ENCODE data around the gene KCNH3. TPM values are rescaled to one million over a fixed set of nuclear protein-coding genes. Genes with fewer than 3 reads are reported as not detected.

The KCNH3 gene
- total and polyA plus RNA-seq, 2 experiments from 2014 or later = 0.21 to 0.52 TPM

DNA sequence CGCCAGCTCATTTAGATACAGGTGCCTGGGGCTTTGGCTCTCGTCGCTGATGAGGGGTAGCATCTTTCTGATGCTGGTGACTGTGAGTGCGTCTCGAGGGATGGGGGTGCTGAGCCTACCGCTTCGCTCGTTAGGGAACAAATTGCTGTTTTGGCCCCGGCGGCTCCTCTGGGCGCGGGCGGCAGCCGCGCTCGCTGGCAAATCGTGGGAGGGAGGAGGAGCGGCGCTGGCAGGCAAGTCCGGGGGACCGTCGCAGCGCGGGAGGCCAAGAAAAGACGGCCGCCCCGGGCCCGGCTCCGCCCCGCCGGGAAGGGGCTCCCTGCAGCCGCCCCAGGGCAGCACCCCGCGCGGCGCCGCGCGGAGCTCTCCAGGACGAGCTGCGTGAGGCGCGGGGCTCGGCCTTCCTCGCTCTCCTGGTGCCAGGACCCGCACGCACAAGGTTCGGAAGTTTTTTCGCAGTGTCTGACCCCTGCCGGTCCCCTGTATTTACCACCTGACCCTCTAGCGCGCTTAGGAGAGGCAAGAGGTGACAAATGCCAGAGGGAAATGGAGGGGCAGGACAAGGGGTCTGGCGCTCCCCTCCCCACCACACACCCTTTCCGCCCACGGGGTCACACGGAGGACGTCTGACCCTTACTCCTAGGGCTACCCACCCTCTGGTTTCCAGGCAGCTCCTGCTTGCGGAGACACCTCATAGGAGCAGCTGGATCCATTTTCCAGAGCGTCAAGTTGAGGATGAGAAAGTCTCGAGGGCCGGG is 899 bp upstream of the KCNH3 start (continued):
- TF ChIP-seq, protein P1, sequence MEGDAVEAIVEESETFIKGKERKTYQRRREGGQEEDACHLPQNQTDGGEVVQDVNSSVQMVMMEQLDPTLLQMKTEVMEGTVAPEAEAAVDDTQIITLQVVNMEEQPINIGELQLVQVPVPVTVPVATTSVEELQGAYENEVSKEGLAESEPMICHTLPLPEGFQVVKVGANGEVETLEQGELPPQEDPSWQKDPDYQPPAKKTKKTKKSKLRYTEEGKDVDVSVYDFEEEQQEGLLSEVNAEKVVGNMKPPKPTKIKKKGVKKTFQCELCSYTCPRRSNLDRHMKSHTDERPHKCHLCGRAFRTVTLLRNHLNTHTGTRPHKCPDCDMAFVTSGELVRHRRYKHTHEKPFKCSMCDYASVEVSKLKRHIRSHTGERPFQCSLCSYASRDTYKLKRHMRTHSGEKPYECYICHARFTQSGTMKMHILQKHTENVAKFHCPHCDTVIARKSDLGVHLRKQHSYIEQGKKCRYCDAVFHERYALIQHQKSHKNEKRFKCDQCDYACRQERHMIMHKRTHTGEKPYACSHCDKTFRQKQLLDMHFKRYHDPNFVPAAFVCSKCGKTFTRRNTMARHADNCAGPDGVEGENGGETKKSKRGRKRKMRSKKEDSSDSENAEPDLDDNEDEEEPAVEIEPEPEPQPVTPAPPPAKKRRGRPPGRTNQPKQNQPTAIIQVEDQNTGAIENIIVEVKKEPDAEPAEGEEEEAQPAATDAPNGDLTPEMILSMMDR (conservative IDR thresholded peaks at IDR 0.05; ENCODE audit: low read depth in 2 of 2) = peak in 1 of 2 experiments; percentile 17; a peak in 1 of 4 replicates
- peak; percentile 85 for TF ChIP-seq EZH2 (IDR thresholded peaks at IDR 0.05; ENCODE audit: low read depth, unreplicated experiment)
- TF ChIP-seq, protein P2, sequence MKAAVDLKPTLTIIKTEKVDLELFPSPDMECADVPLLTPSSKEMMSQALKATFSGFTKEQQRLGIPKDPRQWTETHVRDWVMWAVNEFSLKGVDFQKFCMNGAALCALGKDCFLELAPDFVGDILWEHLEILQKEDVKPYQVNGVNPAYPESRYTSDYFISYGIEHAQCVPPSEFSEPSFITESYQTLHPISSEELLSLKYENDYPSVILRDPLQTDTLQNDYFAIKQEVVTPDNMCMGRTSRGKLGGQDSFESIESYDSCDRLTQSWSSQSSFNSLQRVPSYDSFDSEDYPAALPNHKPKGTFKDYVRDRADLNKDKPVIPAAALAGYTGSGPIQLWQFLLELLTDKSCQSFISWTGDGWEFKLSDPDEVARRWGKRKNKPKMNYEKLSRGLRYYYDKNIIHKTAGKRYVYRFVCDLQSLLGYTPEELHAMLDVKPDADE (IDR thresholded peaks at IDR 0.05) = no peak

DNA sequence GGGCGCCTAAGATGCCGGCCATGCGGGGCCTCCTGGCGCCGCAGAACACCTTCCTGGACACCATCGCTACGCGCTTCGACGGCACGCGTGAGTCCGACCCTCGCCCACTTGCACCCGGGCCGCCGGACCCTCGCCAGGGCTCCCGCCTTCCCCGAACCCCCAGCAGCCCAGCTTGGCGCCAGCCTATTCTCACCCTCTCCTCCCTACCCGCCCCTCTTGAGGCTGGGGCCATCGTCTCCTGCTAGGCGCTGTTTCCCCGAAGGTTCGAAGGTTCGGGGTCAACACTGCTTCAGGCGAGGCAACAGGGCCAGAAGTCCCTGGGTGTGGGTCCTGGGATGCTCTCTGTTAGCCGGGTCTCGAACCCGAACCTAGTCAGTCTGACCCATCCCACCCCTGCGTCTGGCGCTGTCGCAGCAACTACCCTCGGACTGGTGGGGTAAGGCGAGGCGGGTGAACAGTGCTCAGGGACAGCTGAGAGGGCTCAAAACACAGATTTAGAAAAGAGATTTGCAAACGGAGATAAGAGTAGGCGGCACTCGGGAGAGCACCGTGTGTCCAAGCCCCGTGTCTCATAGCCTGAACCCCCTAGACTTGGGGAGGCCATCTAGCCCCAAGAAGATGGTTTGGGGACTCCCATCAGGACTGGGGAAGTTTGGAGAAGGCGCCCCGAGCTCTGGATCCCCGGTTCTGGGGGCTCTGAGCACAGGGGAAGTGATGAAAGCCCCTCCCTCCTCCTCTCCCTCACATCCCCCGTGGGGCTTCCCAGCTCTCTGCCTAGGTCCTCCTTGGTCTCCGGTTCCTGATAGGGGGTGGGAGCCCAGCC is 787 bp downstream of the KCNH3 start:
- H3K36me3 ChIP-seq (ENCODE audit: insufficient read depth) = no peaks in the 10 kb centered on the region; the same call in 1 of the 2 replicates
- Mint-ChIP-seq H3K36me3 (ENCODE audit: low read depth) (no peaks in the 10 kb centered on the region; the same call in 2 of the 3 replicates), H3K27ac (no peak overlapping the region), H3K27me3 (ENCODE audit: insufficient read depth, low read depth, poor library complexity) (peaks cover 91% of the 10 kb centered on the region), H3K4me1 (peaks cover 39% of the 10 kb centered on the region), H3K9me3 (no peaks in the 10 kb centered on the region; the same call in 1 of the 3 replicates), H3K4me3 (peak overlapping the region; percentile 57)
- DNase-seq (ENCODE audit: low spot score) (no peak), ATAC-seq (no peak)
- no peaks in the 10 kb centered on the region for H3F3A ChIP-seq (replicated peaks; ENCODE audit: low read depth)
- H3K4me1 ChIP-seq (ENCODE audit: insufficient read depth) = peaks cover 18% of the 10 kb centered on the region
- no peaks in the 10 kb centered on the region for H3K79me2 ChIP-seq (replicated peaks; ENCODE audit: insufficient read depth)
- H2AFZ ChIP-seq = 0 out of 2 replicates have a peak overlapping the region, but pooled peaks have one; percentile 47
- H3K9me2 ChIP-seq (ENCODE audit: insufficient read depth) = no peaks in the 10 kb centered on the region
- TF ChIP-seq EZH2 (IDR thresholded peaks at IDR 0.05; ENCODE audit: low read depth, unreplicated experiment) = peak; percentile 97
- TF ChIP-seq, protein P3, sequence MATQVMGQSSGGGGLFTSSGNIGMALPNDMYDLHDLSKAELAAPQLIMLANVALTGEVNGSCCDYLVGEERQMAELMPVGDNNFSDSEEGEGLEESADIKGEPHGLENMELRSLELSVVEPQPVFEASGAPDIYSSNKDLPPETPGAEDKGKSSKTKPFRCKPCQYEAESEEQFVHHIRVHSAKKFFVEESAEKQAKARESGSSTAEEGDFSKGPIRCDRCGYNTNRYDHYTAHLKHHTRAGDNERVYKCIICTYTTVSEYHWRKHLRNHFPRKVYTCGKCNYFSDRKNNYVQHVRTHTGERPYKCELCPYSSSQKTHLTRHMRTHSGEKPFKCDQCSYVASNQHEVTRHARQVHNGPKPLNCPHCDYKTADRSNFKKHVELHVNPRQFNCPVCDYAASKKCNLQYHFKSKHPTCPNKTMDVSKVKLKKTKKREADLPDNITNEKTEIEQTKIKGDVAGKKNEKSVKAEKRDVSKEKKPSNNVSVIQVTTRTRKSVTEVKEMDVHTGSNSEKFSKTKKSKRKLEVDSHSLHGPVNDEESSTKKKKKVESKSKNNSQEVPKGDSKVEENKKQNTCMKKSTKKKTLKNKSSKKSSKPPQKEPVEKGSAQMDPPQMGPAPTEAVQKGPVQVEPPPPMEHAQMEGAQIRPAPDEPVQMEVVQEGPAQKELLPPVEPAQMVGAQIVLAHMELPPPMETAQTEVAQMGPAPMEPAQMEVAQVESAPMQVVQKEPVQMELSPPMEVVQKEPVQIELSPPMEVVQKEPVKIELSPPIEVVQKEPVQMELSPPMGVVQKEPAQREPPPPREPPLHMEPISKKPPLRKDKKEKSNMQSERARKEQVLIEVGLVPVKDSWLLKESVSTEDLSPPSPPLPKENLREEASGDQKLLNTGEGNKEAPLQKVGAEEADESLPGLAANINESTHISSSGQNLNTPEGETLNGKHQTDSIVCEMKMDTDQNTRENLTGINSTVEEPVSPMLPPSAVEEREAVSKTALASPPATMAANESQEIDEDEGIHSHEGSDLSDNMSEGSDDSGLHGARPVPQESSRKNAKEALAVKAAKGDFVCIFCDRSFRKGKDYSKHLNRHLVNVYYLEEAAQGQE (IDR thresholded peaks at IDR 0.05; ENCODE audit: unreplicated experiment) = no peak
- TF ChIP-seq EZH2phosphoT487 (IDR thresholded peaks at IDR 0.05; ENCODE audit: unreplicated experiment) = peak; percentile 89
- H4K20me1 ChIP-seq (replicated peaks; ENCODE audit: insufficient read depth) = peaks cover 4% of the 10 kb centered on the region; the same call in 1 of the 2 replicates
- no peak overlapping the region for H3K27ac ChIP-seq (ENCODE audit: low read depth)
- H3K27me3 ChIP-seq (ENCODE audit: insufficient read depth) = peaks cover 100% of the 10 kb centered on the region
- H3K4me2 ChIP-seq = peak overlapping the region; percentile 55; the same call in 1 of the 2 replicates
- peak overlapping the region; percentile 43; the same call in 1 of the 2 replicates for H3K4me3 ChIP-seq

All from GM23338 (cell line).